Measurements from ENCODE around the gene QDPR.

GRCh38 chr4:17511051-17511450 is 839 bp downstream of the QDPR start:
- no peak for TF ChIP-seq POLR2A (IDR thresholded peaks at IDR 0.05)
- no peak for TF ChIP-seq CTCF (IDR thresholded peaks at IDR 0.05)
